Prostate gland (tissue), 2 donors: ENCODE data around the gene CYB561D1. TPM values are rescaled to one million over a fixed set of nuclear protein-coding genes. Genes with fewer than 3 reads are reported as not detected.
"Not testable (repeated sequence)": the region's sequence is repeated elsewhere in the genome, so short reads cannot be mapped to it uniquely, and the experiment has no call there.

Experiments used
- DNase-seq: peaks from one replicate; pipeline ENCODE4 v3.0.0-alpha.2; 2019; ENCODE audit warnings: low spot score
- H3K27ac ChIP-seq, 2 donors: fragments of 200-600 bp; sonication (generic); 2 replicates each; pipeline ENCODE4 v1.5.1; 2017 to 2019
- H3K27me3 ChIP-seq: fragments of 200-600 bp; sonication (generic); replicated peaks from 2 replicates; pipeline ENCODE4 v1.5.1; 2019; ENCODE audit not compliant: insufficient read depth
- H3K36me3 ChIP-seq, 2 donors: fragments of 200-600 bp; sonication (generic); 1 replicate in 1 of 2; 2 replicates in 1 of 2; pipeline versions ENCODE4 v1.5.1 to v1.8.1; 2017 to 2019
- H3K4me1 ChIP-seq: fragments of 200-600 bp; sonication (generic); replicated peaks from 2 replicates; pipeline ENCODE4 v1.5.1; 2019
- H3K4me3 ChIP-seq, 2 donors: fragments of 200-600 bp; sonication (generic); 2 replicates each; pipeline ENCODE4 v1.5.1; 2017 to 2019
- H3K9me3 ChIP-seq: fragments of 200-600 bp; sonication (generic); 2 replicates; pipeline ENCODE4 v1.5.1; 2017
- POLR2A ChIP-seq: fragments of 450-650 bp; IDR thresholded peaks from one replicate; pipeline ENCODE4 v1.6.1; 2016; ENCODE audit warnings: antibody characterized with exemption, mild to moderate bottlenecking
- POLR2AphosphoS5 ChIP-seq: sonication (generic); formaldehyde crosslinking; IDR thresholded peaks from one replicate; pipeline ENCODE4 v1.6.1; 2017; ENCODE audit warnings: antibody characterized with exemption
- WGBS: methylation state at CpG from one replicate; pipeline ENCODE4 v1.1.5; 2018; 5-methylcytosine and 5-hydroxymethylcytosine counted together
- intact Hi-C: fragments of 100-400 bp; cut with DNase I; formaldehyde crosslinking; loops from one replicate; pipeline ENCODE4 v1.14.2; 2022
- total RNA-seq, 2 donors: library from RNA; depleted of rRNA; stranded (reverse); fragments of >200 nt; gene quantifications; one replicate each; pipeline ENCODE4 v1.1.0, GENCODE V29; 2016
- TF ChIP-seq, protein P1 (sequence below), 4 experiments: fragments of 200-600 bp in 2 of 4; fragments of 450-650 bp in 2 of 4; sonication (generic) in 2 of 4; IDR thresholded peaks; 1 replicate in 3 of 4; 2 replicates in 1 of 4; pipeline ENCODE4 v1.5.1; 2016 to 2019; ENCODE audit warnings: antibody characterized with exemption in 4 of 4, mild to moderate bottlenecking in 2 of 4, moderate library complexity in 2 of 4

The CYB561D1 gene
- total RNA-seq, 2 donors from 2014 or later = 12.0 to 12.3 TPM

DNA sequence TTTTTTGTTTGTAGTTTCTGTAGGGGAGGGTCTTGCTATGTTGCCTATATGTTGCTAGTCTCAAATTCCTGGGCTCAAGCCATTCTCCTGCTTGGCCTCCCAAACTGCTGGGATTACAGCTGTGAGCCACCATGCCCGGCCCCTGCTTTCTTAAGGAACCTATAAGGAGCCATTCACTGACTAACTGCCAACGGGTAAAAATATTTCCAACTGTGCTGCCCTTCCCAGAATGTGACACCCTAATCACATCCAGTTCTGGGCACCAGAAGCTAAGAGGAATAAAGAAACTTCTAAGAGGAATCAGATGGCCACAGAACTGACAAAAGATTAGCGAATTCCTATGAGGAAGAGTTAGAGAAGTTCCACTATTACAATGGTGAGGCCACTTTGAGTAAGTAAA, 21.1 kb upstream of the CYB561D1 start:
- WGBS = 35% methylated on average over 3 of the region's 3 CpGs
- no peak for DNase-seq
- no peak for TF ChIP-seq POLR2A
- no peak for TF ChIP-seq POLR2AphosphoS5
- TF ChIP-seq, protein P1, sequence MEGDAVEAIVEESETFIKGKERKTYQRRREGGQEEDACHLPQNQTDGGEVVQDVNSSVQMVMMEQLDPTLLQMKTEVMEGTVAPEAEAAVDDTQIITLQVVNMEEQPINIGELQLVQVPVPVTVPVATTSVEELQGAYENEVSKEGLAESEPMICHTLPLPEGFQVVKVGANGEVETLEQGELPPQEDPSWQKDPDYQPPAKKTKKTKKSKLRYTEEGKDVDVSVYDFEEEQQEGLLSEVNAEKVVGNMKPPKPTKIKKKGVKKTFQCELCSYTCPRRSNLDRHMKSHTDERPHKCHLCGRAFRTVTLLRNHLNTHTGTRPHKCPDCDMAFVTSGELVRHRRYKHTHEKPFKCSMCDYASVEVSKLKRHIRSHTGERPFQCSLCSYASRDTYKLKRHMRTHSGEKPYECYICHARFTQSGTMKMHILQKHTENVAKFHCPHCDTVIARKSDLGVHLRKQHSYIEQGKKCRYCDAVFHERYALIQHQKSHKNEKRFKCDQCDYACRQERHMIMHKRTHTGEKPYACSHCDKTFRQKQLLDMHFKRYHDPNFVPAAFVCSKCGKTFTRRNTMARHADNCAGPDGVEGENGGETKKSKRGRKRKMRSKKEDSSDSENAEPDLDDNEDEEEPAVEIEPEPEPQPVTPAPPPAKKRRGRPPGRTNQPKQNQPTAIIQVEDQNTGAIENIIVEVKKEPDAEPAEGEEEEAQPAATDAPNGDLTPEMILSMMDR (IDR thresholded peaks at IDR 0.05) = no peak
- no peaks in the 10 kb centered on the region for H3K27me3 ChIP-seq
- no peaks in the 10 kb centered on the region for H3K9me3 ChIP-seq
- no peak overlapping the region for H3K27ac ChIP-seq
- H3K36me3 ChIP-seq = no peaks in the 10 kb centered on the region
- no peak overlapping the region for H3K4me3 ChIP-seq
- H3K4me1 ChIP-seq = no peaks in the 10 kb centered on the region
- intact Hi-C loops = no loop called here

DNA sequence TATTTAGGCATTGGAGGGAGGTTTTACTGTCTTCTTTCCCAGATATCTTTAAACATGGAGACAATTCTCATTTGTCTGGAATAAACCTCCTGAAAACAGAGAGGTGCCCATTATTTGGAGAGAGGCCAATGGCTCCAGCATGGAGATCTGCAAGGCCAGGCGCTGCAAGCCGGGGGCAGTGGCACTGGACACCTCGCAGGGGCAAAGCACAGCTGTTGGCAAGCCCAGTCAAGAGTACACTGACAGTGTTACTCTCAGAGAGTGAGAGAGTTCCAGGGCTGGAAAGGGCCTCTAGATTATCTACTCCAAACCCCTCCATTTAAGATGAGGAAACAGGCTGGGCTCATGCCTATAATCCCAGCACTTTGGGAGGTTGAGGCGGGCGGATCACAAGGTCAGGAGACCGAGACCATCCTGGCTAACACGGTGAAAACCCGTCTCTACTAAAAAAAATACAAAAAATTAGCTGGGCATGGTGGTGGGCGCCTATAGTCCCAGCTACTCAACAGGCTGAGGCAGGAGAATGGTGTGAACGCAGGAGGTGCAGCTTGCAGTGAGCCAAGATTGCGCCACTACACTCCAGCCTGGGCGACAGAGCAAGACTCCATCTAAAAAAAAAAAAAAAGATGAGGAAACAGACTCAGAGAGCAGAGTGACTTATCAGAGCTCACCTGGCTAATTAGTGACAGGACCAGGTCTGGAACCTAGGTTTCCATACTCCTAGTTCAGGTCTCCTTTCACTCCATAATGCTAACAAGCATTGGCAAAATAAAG, 20.4 kb upstream of the CYB561D1 start:
- H3K27ac ChIP-seq = not testable (repeated sequence)

DNA sequence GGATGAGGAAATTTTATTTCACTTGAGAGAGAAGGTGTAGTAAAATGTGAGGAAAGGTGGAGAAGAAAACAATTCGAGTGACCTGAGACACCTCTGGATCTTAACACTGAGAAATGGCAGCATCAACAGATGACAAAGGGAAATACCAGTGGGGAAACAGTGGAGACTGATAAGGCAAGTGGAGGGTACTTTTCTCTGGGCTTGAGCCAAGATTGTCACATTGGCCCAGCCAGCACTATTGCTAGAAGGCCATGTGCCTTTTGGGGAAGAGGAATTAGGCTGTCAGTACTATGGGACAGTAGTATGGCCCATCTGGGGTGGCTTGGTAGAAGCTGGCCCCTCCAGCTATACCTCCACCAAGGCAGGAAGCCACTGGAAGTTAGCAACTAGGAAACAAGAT, 19.2 kb upstream of the CYB561D1 start:
- H3K9me3 ChIP-seq = no peaks in the 10 kb centered on the region
- H3K36me3 ChIP-seq = no peaks in the 10 kb centered on the region
- intact Hi-C loops = no loop called here
- WGBS = 74% methylated on average over 1 of the region's 1 CpG
- DNase-seq = no peak
- H3K27me3 ChIP-seq = no peaks in the 10 kb centered on the region
- H3K27ac ChIP-seq = no peak overlapping the region
- TF ChIP-seq POLR2AphosphoS5 = no peak
- TF ChIP-seq, protein P1 (IDR thresholded peaks at IDR 0.05) = no peak
- H3K4me3 ChIP-seq = no peak overlapping the region
- H3K4me1 ChIP-seq = no peaks in the 10 kb centered on the region

More for the DNA sequence above, 20.4 kb upstream of the CYB561D1 start:
- H3K27me3 ChIP-seq, H3K36me3 ChIP-seq, DNase-seq, H3K4me1 ChIP-seq, H3K9me3 ChIP-seq, intact Hi-C loops, H3K4me3 ChIP-seq: not testable (repeated sequence)
- WGBS = 83% methylated on average over 12 of the region's 12 CpGs

DNA sequence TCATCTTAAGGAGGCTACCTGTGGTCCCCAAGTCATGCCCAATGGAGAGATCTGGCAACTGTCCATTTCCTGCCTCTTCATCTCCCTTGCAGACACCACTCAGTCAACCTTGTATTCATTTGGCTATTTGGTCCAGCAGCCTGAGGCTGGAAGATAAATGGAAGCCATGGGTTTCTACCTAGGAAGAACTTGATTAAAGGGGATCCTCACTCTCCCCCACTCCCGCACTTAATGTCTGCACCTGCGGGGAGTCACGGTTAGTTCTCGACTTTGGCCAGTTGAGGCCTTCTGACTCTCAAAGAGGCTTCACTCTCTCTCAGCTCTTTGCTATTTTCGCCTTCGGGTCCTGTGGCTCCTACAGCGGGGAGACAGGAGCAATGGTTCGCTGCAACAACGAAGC, 18.6 kb upstream of the CYB561D1 start:
- H3K27me3 ChIP-seq = no peaks in the 10 kb centered on the region
- intact Hi-C loops = no loop called here
- H3K36me3 ChIP-seq = no peaks in the 10 kb centered on the region
- no peaks in the 10 kb centered on the region for H3K9me3 ChIP-seq
- no peak overlapping the region for H3K4me3 ChIP-seq
- H3K27ac ChIP-seq = no peak overlapping the region
- no peak for DNase-seq
- TF ChIP-seq POLR2AphosphoS5 (no peak), POLR2A (no peak)
- TF ChIP-seq, protein P1 (IDR thresholded peaks at IDR 0.05) = no peak
- WGBS = 84% methylated on average over 9 of the region's 9 CpGs
- H3K4me1 ChIP-seq = no peaks in the 10 kb centered on the region

- TF ChIP-seq POLR2A = no peak
- TF ChIP-seq, protein P1 (IDR thresholded peaks at IDR 0.05) = no peak
- TF ChIP-seq POLR2AphosphoS5 = no peak
- DNase-seq = no peak
- intact Hi-C loops = no loop called here
- H3K4me3 ChIP-seq = no peak overlapping the region
- no peak overlapping the region for H3K27ac ChIP-seq
- H3K4me1 ChIP-seq = no peaks in the 10 kb centered on the region
- WGBS = 92% methylated on average over 8 of the region's 8 CpGs
- no peaks in the 10 kb centered on the region for H3K36me3 ChIP-seq
- H3K9me3 ChIP-seq = no peaks in the 10 kb centered on the region
- no peaks in the 10 kb centered on the region for H3K27me3 ChIP-seq
Observed at GRCh38 chr1:109476825-109477224, 17.1 kb upstream of the CYB561D1 start.
